SK-N-DZ (cell line): Measurements from ENCODE around the gene ABCC1.

Experiments
- DNase-seq: peaks from one replicate; pipeline ENCODE4 v3.0.0-alpha.2; 2015; ENCODE audit warnings: low spot score

Gene ABCC1

DNA sequence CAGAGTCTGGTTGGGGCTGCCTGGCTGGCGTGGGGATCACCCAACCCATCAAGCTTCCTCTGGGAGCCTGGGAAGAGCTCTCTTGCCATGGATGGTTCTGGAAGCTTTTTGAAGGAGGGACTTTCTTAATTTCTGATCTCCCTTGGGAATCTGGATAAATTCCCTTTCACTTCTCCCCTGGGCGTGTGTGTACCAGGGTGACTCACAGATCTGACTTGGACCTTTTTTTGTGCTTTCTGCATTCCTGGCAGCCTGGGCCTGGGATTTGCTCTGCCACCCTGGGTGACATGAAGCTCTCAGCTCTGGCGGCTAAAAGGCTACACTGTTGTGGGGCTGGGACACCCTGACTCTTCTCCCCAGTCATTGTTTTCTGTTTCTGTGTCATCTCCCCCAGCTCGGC is 70.1 kb downstream of the ABCC1 start:
- no peak for DNase-seq

DNA sequence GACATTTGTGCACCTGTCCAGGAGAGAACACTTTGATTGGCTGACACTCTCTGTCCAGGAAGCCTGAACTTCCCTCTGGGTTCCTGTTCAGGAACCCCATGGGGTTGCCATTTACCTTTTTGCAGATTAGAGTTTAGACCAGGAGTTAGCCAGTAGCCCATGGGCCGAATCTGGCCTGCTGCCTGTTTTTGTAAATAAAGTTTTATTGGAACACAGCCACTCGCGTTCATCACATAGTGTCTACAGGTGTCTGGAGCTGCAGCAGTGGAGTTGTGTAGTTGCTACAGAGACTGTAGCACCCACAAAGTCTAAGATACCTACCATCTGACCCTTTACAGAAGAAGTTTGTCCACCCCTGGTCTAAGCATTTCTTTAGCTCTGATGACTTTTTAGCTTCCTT is 70.9 kb downstream of the ABCC1 start:
- DNase-seq: no peak

DNA sequence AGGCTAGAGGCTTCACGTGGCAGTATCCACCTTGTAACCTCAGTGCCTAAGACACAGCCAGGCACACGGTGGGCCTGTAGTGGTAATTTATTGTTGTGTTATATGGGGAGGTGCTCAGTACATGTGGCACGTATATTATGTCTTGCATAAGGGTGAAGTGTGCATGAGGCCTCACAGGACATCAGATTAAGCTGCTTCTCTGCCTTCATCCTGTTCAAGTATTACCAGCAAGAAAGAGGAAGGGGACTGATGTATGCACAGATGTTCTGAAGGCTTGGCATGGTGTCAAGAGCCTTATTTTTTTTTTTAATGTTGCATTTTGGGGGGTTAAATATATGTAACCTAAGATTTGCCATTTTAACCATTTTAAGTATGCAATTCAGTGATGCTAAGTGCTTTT is 71.6 kb downstream of the ABCC1 start:
- no peak for DNase-seq

DNA sequence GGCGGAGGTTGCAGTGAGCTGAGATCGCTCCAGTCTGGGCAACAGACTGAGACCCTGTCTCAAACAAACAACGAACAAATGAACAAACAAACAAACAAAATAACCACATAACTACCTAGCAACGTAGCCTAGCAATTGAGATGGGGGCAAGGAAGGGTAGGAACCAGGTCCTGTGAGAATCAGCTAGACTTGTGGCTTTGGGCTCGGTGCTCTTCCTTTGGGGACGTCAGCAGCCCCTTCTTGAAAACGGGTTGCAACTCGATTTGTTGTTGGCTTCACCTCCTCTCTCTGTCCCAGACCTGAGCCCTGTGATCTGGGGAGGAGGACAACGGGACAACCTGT is 72.2 kb downstream of the ABCC1 start:
- DNase-seq: no peak

DNA sequence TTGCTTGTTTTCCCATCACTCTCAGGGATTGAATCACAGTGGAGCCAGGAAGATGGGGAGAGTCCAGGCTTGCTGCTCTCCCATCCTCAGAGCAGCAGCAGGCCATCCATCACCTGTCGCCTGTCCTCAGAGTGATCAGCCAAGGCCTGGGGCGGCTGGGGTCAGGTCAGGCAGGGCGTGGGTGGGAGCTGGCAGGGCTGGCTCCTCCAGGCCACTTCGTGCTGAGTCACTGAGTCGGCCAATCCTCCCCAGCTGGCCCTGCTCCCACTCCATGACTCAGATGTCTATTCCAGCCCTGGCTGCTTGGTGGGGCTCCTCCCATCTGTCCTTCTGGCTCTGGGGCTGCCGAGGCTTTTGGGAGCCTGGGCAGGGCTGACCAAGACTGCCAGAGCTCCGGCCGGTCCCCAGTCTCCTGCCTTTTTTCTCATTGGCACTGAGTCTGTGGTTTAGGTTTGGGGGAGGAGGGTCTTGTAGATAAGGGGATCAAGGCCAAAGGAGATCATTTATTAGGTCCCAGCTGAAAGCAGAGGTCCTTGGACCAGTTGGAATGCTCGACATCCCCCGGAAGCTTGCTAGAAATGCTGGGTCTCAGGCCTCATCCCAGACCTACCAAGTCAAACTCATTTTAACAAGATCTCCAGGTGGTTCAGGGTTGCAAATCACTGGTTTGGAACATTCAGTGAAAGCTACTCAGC is 72.7 kb downstream of the ABCC1 start:
- peak; percentile 39 for DNase-seq

DNA sequence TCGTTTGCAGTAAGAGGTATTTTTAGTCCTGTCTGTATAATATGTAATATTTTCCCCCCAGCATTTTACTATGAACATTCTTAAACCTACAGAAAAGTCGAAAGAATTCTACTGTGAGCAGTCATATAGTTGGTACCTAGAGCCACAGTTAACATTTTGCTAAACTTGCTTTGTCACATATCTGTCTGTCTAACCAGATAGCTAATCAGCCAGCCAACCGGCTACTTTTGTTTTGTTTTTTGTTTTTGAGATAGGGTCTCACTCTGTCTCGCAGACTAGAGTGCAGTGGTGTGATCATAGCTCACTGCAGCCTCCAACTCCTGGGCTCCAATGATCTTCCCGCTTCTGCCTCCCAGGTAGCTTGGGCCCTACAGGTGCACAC is 73.3 kb downstream of the ABCC1 start:
- DNase-seq: no peak

DNA sequence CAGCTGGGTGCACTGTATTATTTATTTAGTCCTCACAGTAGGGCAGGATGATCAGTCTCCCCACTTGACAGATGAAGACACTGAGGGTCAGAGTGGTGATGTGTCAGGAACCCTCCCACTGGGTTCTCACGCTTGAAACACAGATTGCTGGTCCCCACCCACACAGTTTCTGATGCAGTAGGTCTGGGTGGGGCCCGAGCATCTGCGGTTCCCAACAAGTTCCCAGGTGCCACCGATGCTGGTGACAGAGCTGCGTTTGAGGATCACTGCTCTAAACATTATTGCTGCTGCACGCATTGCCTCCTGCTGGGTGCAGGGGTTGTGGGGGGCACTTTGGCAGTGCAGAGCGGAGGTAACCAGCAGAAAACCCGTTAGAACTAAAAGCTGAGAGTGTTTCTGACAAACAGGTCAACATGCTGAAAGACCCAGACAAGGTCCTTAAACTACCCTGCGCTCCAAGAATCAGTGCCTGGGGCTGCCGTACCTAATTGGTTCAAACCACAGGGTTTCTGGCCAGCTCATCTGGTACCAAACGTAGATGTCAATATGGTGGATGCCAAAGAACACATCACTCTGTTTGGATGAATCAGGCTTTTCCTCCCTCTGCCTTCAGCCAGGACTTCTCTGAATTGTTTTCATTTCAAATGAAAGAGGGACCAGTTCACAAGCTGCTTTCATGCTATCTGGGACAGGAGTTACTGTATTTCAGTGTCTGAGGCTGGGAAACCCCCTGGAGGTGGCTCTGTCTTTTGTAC is 76.0 kb downstream of the ABCC1 start:
- DNase-seq: no peak

DNA sequence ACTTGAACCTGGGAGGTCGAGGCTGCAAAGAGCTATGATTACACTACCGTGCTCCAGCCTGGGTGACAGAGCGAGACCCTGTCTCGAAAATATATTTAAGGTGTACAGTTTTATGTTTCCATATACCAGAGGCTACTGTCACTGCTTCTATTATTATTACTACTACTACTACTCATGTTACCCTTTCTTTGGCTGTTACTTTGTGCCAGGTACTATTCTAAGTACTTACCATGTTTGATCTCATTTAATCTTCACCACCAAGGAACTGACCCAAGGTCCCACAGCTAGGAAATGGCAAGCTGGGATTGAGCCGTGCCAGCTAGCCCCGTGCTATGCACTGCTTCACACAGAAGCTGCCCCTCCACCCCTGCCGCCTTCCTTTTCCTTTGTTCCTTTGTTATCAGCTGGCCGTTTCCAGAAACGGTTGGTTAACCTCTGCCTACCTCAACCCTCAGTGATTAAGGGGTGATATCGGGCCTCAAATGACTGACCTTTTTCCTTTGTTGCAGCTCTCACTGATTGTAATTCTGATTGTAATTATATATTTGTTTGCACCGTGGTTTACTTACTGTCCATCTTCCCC is 78.4 kb downstream of the ABCC1 start:
- DNase-seq: no peak

DNA sequence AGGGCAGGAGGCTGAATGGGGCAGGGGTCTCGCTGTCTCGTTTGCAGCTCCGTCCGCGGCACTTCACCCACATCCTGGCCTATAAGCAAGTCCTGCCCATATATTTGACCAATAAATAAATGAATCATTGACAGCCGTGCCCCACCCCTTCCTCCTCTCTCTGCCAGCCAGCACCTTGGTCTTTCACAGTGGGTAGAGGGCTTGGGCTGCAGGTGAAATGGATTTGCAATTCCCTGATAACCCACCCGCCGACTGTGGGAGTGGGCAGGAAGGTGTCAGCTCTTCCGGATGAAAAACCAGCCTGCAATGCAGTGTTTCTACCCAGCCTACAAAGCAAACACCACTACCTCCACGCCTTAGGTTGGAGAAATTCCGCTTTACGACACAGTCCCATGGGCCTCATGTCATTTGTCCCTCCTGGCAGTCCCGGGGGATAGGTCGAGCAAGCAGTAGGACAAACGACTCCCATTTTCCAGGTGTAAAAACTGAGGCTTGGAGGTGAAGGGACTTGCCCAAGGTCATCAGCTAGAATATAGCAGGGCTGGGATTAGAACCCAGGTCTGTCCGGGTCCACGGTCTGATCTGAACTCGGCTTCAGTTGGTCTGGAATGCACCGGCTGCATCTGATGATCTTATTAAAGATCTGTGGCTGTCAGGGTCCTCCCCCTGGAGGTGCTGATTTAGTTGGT is 79.0 kb downstream of the ABCC1 start:
- DNase-seq: no peak

DNA sequence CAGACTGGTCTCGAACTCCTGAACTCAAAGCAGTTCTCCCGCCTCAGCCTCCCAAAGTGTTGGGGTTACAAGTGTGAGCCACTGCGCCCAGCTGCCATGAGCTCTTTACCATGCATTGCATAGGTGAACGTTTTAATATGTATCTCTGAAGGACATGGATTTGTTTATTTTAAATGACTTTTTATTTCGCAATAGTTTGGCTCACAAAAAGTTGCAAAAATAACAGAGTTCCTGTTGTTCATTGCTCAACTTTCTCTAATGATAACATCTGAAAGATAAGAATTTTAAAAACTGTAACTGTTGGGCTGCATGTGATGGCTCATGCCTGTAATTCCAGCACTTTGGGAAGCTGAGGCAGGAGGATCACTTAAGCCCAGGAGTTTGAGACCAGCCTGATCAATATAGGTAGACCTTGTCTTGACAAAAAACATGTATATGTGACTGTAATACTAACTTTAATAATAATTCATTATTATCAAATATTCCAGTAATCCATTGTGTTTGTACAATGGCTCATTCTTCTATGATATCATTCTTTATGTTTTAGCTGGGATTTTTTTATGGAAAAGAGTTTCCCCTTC is 80.1 kb downstream of the ABCC1 start:
- no peak for DNase-seq

DNA sequence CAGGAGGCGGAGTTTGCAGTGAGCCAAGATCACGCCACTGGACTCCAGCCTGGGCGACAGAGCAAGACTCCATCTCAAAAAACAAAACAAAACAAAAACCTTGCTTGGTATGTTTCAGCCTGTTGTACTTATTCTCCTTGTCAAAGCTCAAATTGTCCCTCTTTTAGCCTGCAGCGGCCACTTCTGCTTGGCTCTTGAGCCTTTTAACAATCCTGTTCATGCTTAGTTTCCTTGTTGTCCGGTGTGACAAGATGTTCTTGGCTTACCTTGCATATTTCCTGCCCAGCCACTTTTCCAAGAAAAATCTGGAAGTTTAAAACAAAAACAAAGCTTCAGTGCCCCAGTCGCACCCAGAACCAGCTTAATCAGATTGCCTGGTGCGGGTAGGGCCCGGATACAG is 81.0 kb downstream of the ABCC1 start:
- DNase-seq: no peak

DNA sequence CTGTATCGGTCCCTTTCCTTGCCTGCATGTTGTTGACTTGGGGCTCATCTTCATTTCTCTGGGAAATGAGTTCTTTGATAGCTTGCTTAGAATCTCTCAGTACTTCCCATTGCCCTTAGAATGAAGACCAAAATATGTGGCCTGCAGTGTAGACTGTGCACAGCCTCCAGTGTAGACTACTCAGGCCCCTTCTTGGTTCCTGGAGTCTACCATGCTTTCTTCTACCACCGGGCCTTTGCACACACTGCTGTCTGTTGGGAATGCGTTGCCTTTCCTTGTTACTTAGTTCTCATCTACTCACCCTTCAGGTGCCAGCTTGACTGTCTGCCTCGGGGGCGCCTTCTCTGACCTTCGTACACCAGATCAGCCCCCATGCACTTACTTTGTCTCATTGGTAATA is 82.0 kb downstream of the ABCC1 start:
- no peak for DNase-seq

DNA sequence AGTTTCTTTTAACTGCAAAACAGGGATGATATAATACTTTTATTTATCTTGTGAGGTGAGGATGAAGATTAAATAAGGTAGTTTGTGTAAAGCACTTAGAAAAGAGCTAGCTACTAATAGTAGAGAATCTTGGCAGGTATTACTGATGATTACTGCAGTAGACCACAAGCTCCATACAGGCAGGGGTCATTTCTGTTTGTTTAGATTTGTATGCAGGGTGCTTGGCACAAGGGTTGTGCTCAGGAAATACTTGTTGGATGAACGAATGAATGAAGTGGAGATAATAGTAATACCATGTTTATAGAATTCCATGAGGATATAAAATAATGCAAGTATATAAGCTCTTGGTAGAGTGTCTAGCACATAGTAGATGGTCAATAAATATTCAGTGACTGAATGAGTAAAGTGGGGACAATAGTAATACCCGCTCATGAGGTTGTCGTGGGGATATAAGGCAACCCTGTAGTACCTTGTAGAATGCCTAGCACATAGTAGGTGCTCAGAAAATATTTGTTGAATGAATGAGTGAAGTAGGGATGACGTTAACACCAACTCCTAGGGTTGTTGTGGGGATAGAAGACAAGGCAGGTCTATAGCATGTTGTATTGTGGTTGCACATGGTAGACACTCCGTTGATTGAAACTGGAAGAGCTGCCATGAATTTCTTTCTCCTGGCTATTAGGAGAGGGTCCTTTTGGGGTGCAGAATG is 83.0 kb downstream of the ABCC1 start:
- no peak for DNase-seq

DNA sequence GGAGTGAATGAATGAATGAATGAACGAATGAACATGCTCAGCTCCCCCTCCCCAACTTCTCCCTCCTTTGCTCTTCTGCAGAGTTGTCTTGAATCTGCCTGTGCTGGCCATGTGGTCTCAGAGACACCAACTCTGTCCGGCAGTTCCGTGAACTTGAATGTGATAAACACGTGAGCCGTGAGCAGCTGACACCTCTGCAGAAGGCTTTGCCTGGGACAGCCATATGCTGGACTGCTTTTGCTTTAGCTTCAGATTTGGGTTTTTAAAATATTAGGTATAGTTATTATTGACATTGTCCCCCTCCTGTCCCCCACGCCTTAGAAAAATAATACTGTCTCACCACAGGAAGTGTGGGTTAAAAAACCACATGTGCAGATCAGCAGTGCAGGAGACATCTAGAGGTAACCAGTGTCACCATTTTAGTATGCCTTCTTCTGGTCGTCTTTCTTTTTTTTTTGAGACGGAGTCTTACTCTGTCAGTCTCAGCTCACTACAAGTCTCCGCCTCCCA is 83.8 kb downstream of the ABCC1 start:
- DNase-seq: no peak

DNA sequence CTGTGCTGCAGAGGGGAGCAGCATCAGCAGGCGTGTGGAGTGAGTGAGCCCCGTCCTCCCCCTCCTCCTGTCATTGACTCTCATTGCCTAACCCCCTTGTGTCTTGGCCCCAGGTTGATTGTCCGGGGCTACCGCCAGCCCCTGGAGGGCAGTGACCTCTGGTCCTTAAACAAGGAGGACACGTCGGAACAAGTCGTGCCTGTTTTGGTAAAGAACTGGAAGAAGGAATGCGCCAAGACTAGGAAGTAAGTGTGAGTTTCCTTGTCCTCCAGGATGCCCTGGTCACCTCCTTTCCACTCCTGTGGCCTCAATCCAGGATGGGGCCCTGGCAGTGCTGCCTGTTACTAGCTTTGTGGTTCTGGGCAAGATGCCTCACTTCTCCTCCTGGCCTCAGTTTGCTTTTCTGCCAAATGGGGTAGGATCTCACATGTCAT is 87.0 kb downstream of the ABCC1 start:
- no peak for DNase-seq

DNA sequence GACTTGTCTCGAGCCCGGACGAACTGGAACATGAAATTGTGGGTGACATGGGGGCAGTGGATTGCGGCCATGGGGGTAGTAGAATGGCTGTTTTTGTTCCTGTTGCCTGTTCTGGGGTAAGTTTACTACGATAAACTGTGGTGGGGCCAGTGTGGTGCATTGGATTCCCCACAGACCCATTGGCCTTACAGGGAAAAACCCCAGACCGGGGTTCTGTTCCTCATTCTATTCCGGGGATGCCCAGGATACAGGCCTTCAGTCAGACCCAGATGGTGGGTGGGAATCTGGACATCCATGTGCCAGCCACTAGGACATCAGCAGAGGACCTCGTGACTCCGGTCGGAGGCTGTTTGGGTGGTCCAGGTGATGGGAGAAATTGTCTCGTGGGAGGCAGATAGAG is 88.1 kb downstream of the ABCC1 start:
- no peak for DNase-seq

DNA sequence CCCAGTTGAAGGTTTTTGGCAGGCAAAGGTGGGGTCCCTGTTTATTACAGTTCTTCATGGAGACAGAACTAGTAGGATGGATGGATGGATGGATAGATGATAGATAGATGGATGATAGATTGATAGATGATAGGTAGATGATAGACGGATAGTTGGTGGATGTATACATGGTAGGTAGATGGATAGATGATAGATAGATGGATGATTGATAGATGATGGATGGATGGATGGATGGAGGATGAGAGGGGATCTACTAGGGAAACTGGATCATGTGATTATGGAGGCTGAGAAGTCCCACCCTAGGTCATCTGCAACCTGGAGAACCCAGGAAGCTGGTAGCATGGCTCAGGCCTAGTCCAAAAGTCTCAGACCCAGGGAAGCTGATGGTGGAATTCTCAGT is 88.6 kb downstream of the ABCC1 start:
- DNase-seq: no peak

DNA sequence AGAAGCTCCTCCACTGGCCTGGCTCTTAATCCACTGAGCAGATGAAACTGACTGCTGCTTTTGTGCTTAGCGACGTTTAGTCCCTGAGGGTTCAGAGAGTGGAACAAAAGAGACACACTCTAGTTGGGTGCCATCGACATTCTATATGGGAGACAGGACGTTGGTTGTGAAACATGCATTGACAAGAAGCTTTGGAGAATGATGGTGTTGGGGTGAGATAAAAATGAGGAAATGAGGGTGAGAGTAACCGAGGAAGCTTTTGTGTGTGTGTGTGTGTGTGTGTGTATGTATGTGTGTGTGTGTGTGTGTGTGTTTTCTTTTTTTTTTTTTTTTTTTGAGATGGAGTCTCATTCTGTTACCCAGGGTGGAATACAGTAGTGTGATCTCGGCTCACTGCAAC is 89.5 kb downstream of the ABCC1 start:
- DNase-seq: no peak

DNA sequence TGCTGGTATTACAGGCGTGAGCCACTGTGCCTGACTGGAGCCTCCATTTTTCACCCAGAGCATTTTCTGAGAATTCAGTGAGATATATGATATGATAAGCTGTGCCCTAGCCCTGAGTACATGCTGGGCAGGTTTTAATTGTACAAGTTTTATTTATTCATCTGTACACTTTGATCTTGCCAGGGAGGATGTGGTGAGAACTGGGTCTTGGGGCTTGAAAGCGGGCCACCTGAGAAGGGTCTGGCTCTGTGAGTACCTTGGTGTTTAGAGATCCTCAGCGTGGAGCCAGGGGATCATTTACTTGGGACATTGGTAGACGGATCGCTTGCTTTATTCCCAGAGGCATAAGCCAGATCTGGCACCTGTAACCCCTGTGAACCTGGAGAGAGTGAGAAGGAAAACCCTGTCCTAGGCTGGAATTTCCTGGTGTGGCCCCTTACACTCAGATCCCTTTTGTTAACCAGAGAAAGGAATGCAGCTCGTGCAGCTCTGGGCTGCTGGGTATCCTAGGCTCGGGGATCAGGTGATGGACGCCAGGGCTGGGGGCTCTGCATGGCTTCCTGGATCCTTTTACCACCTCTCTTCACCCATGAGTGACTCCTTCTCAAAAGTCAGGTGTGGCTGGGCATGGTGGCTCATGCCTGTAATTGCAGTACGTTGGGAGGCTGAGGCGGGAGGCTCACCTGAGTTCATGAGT is 91.9 kb downstream of the ABCC1 start:
- no peak for DNase-seq

DNA sequence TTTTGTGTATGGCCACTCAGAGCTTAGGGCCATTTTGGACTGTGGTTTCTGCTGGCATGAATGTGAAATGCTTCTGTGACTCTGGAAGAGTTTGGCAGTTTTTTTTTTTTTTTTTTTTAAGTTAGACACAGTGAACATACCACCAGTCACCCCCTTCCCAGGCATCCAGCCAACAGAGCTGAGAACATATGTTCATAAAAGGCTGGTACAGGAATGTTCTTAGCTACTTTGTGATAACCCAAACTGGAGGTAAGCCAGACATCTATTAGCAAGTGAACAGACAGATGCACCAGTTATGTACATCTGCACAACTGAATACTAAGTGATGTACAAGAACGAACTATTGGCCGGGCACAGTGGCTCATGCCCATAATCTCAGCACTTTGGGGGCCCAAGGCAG is 92.7 kb downstream of the ABCC1 start:
- no peak for DNase-seq

DNA sequence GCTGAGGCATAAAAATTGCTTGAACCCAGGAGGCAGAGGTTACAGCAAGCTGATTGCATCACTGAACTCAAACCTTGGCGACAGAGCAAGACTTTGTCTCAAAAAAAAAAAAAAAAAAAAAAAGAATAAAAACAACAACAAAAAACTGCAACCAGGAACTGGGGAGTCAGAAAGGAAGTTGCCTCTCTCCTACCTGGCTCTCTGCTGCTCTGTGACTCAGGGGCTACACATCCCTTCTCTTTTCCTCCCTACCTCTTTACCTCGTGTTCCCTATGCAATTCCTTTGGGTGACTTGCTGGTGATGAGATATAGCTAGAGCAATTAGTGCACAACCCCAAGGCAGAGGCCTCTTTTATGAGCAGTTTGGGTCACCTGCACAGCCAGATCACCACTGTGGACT is 95.9 kb downstream of the ABCC1 start:
- DNase-seq: no peak
